GM12865 (cell line): ENCODE measurements around the gene SMIM12.
"Not testable (repeated sequence)": the region's sequence is repeated elsewhere in the genome, so short reads cannot be mapped to it uniquely, and the experiment has no call there.

Source experiments
- DNase-seq: peaks from one replicate; pipeline ENCODE4 v3.0.0; 2010; ENCODE audit warnings: low read depth
- H3K4me3 ChIP-seq: 2 replicates; pipeline ENCODE4 v1.5.1; 2011; ENCODE audit warnings: mild to moderate bottlenecking, low read depth, low read length, control low read depth
- CTCF ChIP-seq: IDR thresholded peaks from 2 replicates; pipeline ENCODE4 v1.5.1; 2011; ENCODE audit warnings: low read length, control low read depth, low read depth, inconsistent platforms; ENCODE audit not compliant: insufficient read depth; ENCODE audit errors: missing control alignments

Gene SMIM12

GRCh38 chr1:34827341-34827941 is 32.1 kb downstream of the SMIM12 start:
- H3K4me3 ChIP-seq, result no peak overlapping the region
- no peak for DNase-seq
- TF ChIP-seq CTCF, result no peak

GRCh38 chr1:34825455-34826091 is 34.0 kb downstream of the SMIM12 start:
- H3K4me3 ChIP-seq, result no peak overlapping the region
- no peak for DNase-seq
- TF ChIP-seq CTCF, result no peak

GRCh38 chr1:34824817-34825454 is 34.6 kb downstream of the SMIM12 start:
- H3K4me3 ChIP-seq, result no peak overlapping the region
- no peak for DNase-seq
- TF ChIP-seq CTCF, result no peak

GRCh38 chr1:34822202-34822601 is 37.3 kb downstream of the SMIM12 start:
- no peak for TF ChIP-seq CTCF
- DNase-seq, result no peak
- H3K4me3 ChIP-seq, result no peak overlapping the region

- not testable (repeated sequence) for H3K4me3 ChIP-seq, DNase-seq
These were observed 40.7 kb downstream of the SMIM12 start for GRCh38 chr1:34818862-34819261.

GRCh38 chr1:34816778-34817177 is 42.8 kb downstream of the SMIM12 start:
- no peak overlapping the region for H3K4me3 ChIP-seq
- no peak for DNase-seq
- TF ChIP-seq CTCF, result no peak

- no peak overlapping the region for H3K4me3 ChIP-seq
- no peak for TF ChIP-seq CTCF
- DNase-seq, result no peak
These were observed 43.2 kb downstream of the SMIM12 start for GRCh38 chr1:34816332-34816731.

- not testable (repeated sequence) for H3K4me3 ChIP-seq, DNase-seq
These were observed 48.8 kb downstream of the SMIM12 start for GRCh38 chr1:34810781-34811180.
